Osteoblast (primary cell): Measurements from ENCODE around the gene ADGRA1. TPM values are rescaled to one million over a fixed set of nuclear protein-coding genes. Genes with fewer than 3 reads are reported as not detected.

Experiments used
- DNase-seq: peaks from one replicate; pipeline ENCODE4 v3.0.0; 2011; ENCODE audit warnings: low spot score, mixed read lengths; ENCODE audit not compliant: insufficient read length; ENCODE audit errors: missing footprints
- H2AFZ ChIP-seq: 2 replicates; pipeline ENCODE4 v1.6.0; 2011; ENCODE audit warnings: mild to moderate bottlenecking, low read length
- H3K27ac ChIP-seq: 2 replicates; pipeline ENCODE4 v1.5.1; 2011; ENCODE audit warnings: mild to moderate bottlenecking, low read depth, low read length, moderate library complexity
- H3K27me3 ChIP-seq: 2 replicates; pipeline ENCODE4 v1.6.0; 2012; ENCODE audit warnings: mild to moderate bottlenecking, control low read depth, inconsistent platforms, low read length, moderate library complexity; ENCODE audit not compliant: insufficient read depth
- H3K36me3 ChIP-seq: 2 replicates; pipeline ENCODE4 v1.5.1; 2011; ENCODE audit warnings: mild to moderate bottlenecking, low read length, control low read depth, moderate library complexity; ENCODE audit not compliant: insufficient read depth
- H3K4me1 ChIP-seq: 2 replicates; pipeline ENCODE4 v1.5.1; 2011; ENCODE audit warnings: mild to moderate bottlenecking, low read length, control low read depth, moderate library complexity; ENCODE audit not compliant: insufficient read depth
- H3K4me2 ChIP-seq: 2 replicates; pipeline ENCODE4 v1.6.0; 2011; ENCODE audit warnings: mild to moderate bottlenecking, low read length; ENCODE audit not compliant: insufficient read depth
- H3K4me3 ChIP-seq: fragments of 200-600 bp; sonication (generic); 3 replicates; pipeline ENCODE4 v1.5.1; 2012; ENCODE audit warnings: mild to moderate bottlenecking, low read length, inconsistent platforms; ENCODE audit not compliant: insufficient read depth
- H3K79me2 ChIP-seq: 2 replicates; pipeline ENCODE4 v1.6.0; 2012; ENCODE audit warnings: mild to moderate bottlenecking, low read length, control low read depth, inconsistent platforms; ENCODE audit not compliant: insufficient read depth
- H3K9me3 ChIP-seq: 2 replicates; pipeline ENCODE4 v1.5.1; 2011; ENCODE audit warnings: low read depth, low read length, control low read depth
- H4K20me1 ChIP-seq: 2 replicates; pipeline ENCODE4 v1.6.0; 2012; ENCODE audit warnings: mild to moderate bottlenecking, low read length, control low read depth; ENCODE audit not compliant: insufficient read depth
- CTCF ChIP-seq: IDR thresholded peaks from 2 replicates; pipeline ENCODE4 v1.5.1; 2011; ENCODE audit warnings: mild to moderate bottlenecking, low read depth, low read length, moderate library complexity; ENCODE audit errors: extremely low read depth
- total RNA-seq: library from RNA; depleted of rRNA; stranded (reverse); fragments of >200 nt; gene quantifications from 2 replicates; pipeline ENCODE4 v1.2.3, GENCODE V29; 2012

Gene ADGRA1
- total RNA-seq, 1 donor, result not detected

GRCh38 chr10:133126431-133127290 is 38.9 kb downstream of the ADGRA1 start:
- no peaks in the 10 kb centered on the region for H3K27me3 ChIP-seq
- no peaks in the 10 kb centered on the region for H3K36me3 ChIP-seq
- no peak overlapping the region for H3K27ac ChIP-seq
- no peak for TF ChIP-seq CTCF
- DNase-seq, result peak; percentile 87
- no peaks in the 10 kb centered on the region for H3K9me3 ChIP-seq
- H3K4me1 ChIP-seq, result no peaks in the 10 kb centered on the region
- H4K20me1 ChIP-seq, result no peaks in the 10 kb centered on the region
- H3K4me2 ChIP-seq, result no peak overlapping the region
- no peak overlapping the region for H2AFZ ChIP-seq
- H3K79me2 ChIP-seq, result no peaks in the 10 kb centered on the region
- H3K4me3 ChIP-seq, result no peak overlapping the region

- H3K4me3 ChIP-seq, result no peak overlapping the region
- H3K9me3 ChIP-seq, result no peaks in the 10 kb centered on the region
- H3K79me2 ChIP-seq, result no peaks in the 10 kb centered on the region
- peak; percentile 93 for DNase-seq
- no peaks in the 10 kb centered on the region for H3K36me3 ChIP-seq
- no peak overlapping the region for H3K4me2 ChIP-seq
- H4K20me1 ChIP-seq, result no peaks in the 10 kb centered on the region
- H2AFZ ChIP-seq, result no peak overlapping the region
- H3K4me1 ChIP-seq, result no peaks in the 10 kb centered on the region
- H3K27ac ChIP-seq, result no peak overlapping the region
- H3K27me3 ChIP-seq, result no peaks in the 10 kb centered on the region
- no peak for TF ChIP-seq CTCF
These were observed 39.8 kb downstream of the ADGRA1 start for GRCh38 chr10:133127291-133128125.

- Histone ChIP-seq H3K4me1 (no peaks in the 10 kb centered on the region), H2AFZ (no peak overlapping the region), H3K79me2 (no peaks in the 10 kb centered on the region), H3K36me3 (no peaks in the 10 kb centered on the region), H3K27ac (no peak overlapping the region), H3K27me3 (no peaks in the 10 kb centered on the region), H4K20me1 (no peaks in the 10 kb centered on the region), H3K4me3 (no peak overlapping the region), H3K4me2 (no peak overlapping the region), H3K9me3 (no peaks in the 10 kb centered on the region)
- no peak for TF ChIP-seq CTCF
- DNase-seq, result peak; percentile 74
These were observed 40.7 kb downstream of the ADGRA1 start for GRCh38 chr10:133128126-133129070.
